GM12872 (cell line): ENCODE results near the gene RNF123.

Experiments used
- TF ChIP-seq, protein P1 (sequence below): IDR thresholded peaks from 3 replicates; pipeline ENCODE4 v1.5.1; 2011; ENCODE audit warnings: low read depth, mild to moderate bottlenecking, low read length, moderate library complexity; ENCODE audit not compliant: insufficient read depth

RNF123 gene

DNA sequence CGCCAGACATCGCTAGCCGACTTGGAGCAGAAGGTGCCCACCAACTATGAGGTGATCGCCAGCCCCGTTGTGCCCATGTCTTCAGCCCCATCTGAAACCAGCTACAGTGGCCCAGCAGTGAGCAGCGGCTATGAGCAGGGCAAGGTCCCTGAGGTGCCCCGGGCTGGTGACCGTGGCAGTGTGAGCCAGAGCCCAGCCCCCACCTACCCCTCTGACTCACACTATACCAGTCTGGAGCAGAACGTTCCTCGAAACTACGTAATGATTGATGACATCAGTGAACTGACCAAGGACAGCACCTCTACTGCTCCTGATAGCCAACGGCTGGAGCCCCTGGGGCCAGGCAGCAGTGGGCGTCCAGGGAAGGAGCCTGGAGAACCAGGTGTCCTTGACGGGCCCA is 28.1 kb upstream of the RNF123 start:
- TF ChIP-seq, protein P1, sequence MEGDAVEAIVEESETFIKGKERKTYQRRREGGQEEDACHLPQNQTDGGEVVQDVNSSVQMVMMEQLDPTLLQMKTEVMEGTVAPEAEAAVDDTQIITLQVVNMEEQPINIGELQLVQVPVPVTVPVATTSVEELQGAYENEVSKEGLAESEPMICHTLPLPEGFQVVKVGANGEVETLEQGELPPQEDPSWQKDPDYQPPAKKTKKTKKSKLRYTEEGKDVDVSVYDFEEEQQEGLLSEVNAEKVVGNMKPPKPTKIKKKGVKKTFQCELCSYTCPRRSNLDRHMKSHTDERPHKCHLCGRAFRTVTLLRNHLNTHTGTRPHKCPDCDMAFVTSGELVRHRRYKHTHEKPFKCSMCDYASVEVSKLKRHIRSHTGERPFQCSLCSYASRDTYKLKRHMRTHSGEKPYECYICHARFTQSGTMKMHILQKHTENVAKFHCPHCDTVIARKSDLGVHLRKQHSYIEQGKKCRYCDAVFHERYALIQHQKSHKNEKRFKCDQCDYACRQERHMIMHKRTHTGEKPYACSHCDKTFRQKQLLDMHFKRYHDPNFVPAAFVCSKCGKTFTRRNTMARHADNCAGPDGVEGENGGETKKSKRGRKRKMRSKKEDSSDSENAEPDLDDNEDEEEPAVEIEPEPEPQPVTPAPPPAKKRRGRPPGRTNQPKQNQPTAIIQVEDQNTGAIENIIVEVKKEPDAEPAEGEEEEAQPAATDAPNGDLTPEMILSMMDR = no peak

DNA sequence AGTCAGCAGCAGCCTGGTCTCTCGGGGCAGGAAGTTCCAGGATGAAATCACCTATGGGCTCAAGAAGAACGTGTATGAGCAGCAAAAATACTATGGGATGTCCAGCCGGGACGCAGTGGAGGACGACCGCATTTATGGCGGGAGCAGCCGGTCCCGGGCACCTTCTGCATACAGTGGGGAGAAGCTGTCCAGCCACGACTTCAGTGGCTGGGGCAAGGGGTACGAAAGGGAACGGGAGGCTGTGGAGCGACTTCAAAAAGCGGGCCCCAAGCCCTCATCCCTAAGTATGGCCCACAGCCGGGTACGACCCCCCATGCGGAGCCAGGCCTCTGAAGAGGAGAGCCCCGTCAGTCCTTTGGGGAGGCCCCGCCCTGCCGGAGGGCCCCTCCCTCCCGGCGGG is 27.3 kb upstream of the RNF123 start:
- TF ChIP-seq, protein P1 = no peak

DNA sequence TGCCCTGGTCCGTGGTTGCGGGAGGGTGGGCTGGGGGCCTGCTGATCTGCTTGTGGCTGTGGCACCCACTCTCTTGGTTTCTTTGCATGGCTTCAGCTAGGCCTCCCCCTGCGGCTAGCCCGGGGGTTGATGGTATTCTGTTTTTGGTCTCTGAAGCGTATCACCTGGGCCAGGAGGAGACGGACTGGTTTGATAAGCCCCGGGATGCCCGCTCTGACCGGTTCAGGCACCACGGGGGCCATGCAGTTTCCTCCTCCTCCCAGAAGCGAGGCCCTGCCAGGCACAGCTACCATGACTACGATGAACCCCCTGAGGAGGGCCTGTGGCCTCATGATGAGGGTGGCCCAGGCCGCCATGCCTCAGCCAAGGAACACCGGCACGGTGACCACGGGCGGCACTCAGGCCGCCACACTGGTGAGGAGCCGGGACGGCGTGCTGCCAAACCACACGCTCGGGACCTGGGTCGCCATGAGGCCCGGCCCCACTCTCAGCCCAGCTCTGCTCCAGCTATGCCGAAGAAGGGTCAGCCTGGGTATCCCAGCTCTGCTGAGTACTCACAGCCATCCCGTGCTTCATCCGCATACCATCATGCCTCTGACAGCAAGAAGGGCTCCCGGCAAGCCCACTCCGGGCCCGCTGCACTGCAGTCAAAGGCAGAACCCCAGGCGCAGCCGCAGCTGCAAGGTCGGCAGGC is 26.5 kb upstream of the RNF123 start:
- TF ChIP-seq, protein P1 = no peak

DNA sequence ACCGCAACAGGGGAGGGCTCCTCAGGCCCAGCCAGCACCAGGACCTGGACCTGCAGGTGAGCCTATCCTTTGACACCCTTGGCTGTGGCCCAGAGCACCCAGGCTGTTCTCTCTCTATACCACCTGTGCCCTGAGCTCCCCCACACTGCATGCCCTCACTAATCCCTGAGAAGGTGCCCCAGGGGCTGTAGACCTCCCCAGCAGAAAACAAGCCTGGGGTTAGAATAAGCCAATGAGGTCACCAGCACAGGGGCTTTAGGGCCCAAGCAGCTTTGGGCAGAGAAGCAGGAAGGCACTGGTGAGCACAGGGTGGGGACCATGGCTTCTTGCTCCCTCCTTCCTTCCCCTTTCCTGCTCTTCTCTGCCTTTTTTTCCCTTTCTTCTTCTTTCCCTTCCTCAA is 25.5 kb upstream of the RNF123 start:
- TF ChIP-seq, protein P1 = no peak

DNA sequence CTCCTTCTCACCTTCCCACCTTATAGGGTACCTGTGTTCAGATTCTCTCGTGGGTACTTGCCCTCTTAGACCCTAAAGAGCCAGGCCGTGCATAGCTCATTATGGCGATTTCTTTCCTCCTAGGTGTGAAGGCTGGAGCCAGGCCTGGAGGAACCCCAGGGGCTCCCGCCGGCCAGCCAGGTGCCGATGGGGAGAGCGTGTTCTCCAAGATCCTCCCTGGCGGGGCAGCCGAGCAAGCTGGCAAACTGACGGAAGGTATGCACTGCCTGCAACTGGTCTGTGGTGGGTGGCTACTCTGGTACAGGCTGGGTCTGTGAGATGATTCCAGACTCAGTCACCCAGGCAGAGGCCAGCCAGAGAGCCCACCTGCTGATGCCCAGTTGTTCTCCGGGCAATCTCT is 25.1 kb upstream of the RNF123 start:
- TF ChIP-seq, protein P1 = no peak

DNA sequence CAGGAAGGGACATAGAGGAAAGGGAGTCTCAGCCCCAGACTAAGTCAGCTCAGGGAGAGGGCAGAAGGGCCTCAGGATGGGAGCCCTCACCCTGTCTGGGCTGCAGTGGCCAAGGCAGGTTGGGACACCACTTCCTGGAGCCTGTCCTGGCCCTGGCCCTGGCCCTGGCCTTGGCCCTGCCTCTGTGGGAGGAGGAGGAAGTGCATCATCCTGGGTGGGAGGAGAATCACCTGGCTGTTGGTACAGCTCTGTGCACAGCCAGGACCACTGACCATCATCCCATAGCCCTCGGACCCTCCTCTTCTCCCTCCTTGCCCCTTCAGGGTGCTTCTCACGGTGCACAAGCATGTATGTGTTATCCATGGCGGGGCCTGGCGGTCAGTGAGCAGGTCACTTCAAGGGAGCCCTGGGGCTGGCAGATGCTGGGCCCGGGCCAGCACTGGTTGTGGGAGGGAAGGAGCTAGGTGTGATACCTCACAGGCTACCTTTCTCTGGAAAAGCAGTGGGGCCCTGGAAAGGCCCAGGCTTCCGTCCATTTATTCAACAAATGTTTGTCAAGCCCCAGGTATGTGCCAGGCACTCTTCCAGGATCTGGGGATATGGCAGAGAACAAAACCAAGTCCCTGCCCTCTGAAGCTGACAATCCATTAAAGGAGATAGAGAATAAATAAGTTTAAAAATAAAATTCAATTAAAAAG is 23.4 kb upstream of the RNF123 start:
- TF ChIP-seq, protein P1 = no peak

DNA sequence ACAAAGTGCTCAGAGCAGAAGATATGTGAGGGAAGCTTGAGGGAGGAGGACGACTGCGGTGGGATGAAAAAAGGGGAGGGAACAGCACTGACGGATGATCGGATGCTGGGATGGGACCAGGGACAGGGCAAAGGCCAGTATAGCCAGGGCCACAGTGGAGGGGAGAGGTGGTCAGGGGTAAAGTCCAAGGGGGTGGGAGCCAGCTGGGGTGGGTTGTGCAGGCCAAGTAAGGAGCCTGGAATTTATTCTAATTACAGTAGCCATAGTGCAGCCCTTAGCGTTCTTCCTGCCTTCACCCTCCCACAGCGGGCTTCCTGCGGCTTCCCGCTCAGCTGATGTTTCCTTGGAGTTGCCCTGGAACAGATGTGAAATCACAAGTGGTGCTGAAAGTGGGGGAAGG is 22.8 kb upstream of the RNF123 start:
- TF ChIP-seq, protein P1 = no peak
